Liver (tissue), 9 donors: ENCODE measurements around the gene IL18BP. TPM values are rescaled to one million over a fixed set of nuclear protein-coding genes. Genes with fewer than 3 reads are reported as not detected.

ENCODE experiments used
- DNase-seq: peaks from one replicate; pipeline ENCODE4 v3.0.0-alpha.2; 2017; ENCODE audit warnings: low spot score
- H3K27ac ChIP-seq, 2 donors: one replicate each; pipeline ENCODE4 v1.7.0; 2013; ENCODE audit warnings: inconsistent platforms in 2 of 2, low read length in 2 of 2, control low read depth in 1 of 2, low read depth in 1 of 2, mild to moderate bottlenecking in 1 of 2
- H3K27me3 ChIP-seq, 4 donors: one replicate each; pipeline versions ENCODE4 v1.6.1 to v1.7.0; 2013; ENCODE audit warnings: low read length in 3 of 4, inconsistent platforms in 1 of 4, mild to moderate bottlenecking in 1 of 4, moderate library complexity in 1 of 4; ENCODE audit not compliant: control insufficient read depth in 4 of 4, insufficient read depth in 4 of 4
- H3K36me3 ChIP-seq, 4 donors: one replicate each; pipeline versions ENCODE4 v1.6.1 to v1.7.0; 2013; ENCODE audit warnings: low read length in 3 of 4, mild to moderate bottlenecking in 3 of 4, low read depth in 1 of 4, moderate library complexity in 1 of 4; ENCODE audit not compliant: control insufficient read depth in 4 of 4, insufficient read depth in 3 of 4
- H3K4me1 ChIP-seq, 4 donors: one replicate each; pipeline versions ENCODE4 v1.6.1 to v1.7.0; 2013; ENCODE audit warnings: low read length in 3 of 4, mild to moderate bottlenecking in 3 of 4, moderate library complexity in 1 of 4; ENCODE audit not compliant: control insufficient read depth in 4 of 4, insufficient read depth in 4 of 4
- H3K4me3 ChIP-seq, 3 donors: one replicate each; pipeline versions ENCODE4 v1.6.1 to v1.7.0; 2013; ENCODE audit warnings: low read length in 3 of 3, control low read depth in 1 of 3, low read depth in 1 of 3, mild to moderate bottlenecking in 1 of 3
- H3K9ac ChIP-seq, 2 donors: one replicate each; pipeline ENCODE4 v1.7.0; 2013; ENCODE audit warnings: low read length in 2 of 2, mild to moderate bottlenecking in 2 of 2, moderate library complexity in 2 of 2, control low read depth in 1 of 2, low read depth in 1 of 2
- H3K9me3 ChIP-seq, 4 donors: one replicate each; pipeline versions ENCODE4 v1.6.1 to v1.7.0; 2013; ENCODE audit warnings: low read length in 3 of 4; ENCODE audit not compliant: control insufficient read depth in 4 of 4
- FOXA2 ChIP-seq: IDR thresholded peaks from 2 replicates; pipeline ENCODE4 v1.6.1; 2016; ENCODE audit warnings: antibody characterized with exemption
- GABPA ChIP-seq, 2 donors: IDR thresholded peaks in 1 of 2; conservative IDR thresholded peaks in 1 of 2; 2 replicates each; pipeline ENCODE4 v1.6.1; 2016; ENCODE audit warnings: antibody characterized with exemption in 2 of 2, mild to moderate bottlenecking in 1 of 2, moderate library complexity in 1 of 2
- HNF4A ChIP-seq, 2 donors: conservative IDR thresholded peaks; 2 replicates each; pipeline ENCODE4 v1.6.1; 2016; ENCODE audit warnings: antibody characterized with exemption in 2 of 2, mild to moderate bottlenecking in 2 of 2
- HNF4G ChIP-seq: IDR thresholded peaks from 2 replicates; pipeline ENCODE4 v1.6.1; 2016; ENCODE audit warnings: antibody characterized with exemption
- JUND ChIP-seq, 2 donors: IDR thresholded peaks; 2 replicates each; pipeline ENCODE4 v1.6.1; 2016; ENCODE audit warnings: antibody characterized with exemption in 2 of 2
- NR2F2 ChIP-seq: IDR thresholded peaks from 2 replicates; pipeline ENCODE4 v1.6.1; 2016; ENCODE audit warnings: antibody characterized with exemption
- RAD21 ChIP-seq, 2 donors: IDR thresholded peaks; 2 replicates each; pipeline ENCODE4 v1.6.1; 2016; ENCODE audit warnings: antibody characterized with exemption in 2 of 2, mild to moderate bottlenecking in 2 of 2
- RXRA ChIP-seq, 2 donors: IDR thresholded peaks; 2 replicates each; pipeline ENCODE4 v1.6.1; 2017 to 2018; ENCODE audit warnings: antibody characterized with exemption in 2 of 2, mild to moderate bottlenecking in 1 of 2
- SP1 ChIP-seq: IDR thresholded peaks from 2 replicates; pipeline ENCODE4 v1.6.1; 2018; ENCODE audit warnings: antibody characterized with exemption, mild to moderate bottlenecking
- TAF1 ChIP-seq: conservative IDR thresholded peaks from 2 replicates; pipeline ENCODE4 v1.6.1; 2016; ENCODE audit warnings: antibody characterized with exemption, mild to moderate bottlenecking
- YY1 ChIP-seq: IDR thresholded peaks from 2 replicates; pipeline ENCODE4 v1.6.1; 2016; ENCODE audit warnings: antibody characterized with exemption, mild to moderate bottlenecking
- ZBTB33 ChIP-seq: IDR thresholded peaks from 2 replicates; pipeline ENCODE4 v1.6.1; 2016; ENCODE audit warnings: antibody characterized with exemption
- WGBS: extraction: QIAGEN DNeasy Blood & Tissue Kit; methylation state at CpG from one replicate; pipeline ENCODE4 v1.1.7; 2013; 5-methylcytosine and 5-hydroxymethylcytosine counted together
- polyA plus RNA-seq, 2 donors: library from polyadenylated mRNA; stranded (reverse) in 1 of 2; unstranded in 1 of 2; fragments of 200-250 nt in 1 of 2; fragments of >200 nt in 1 of 2; fragmentation: Nextera tagmentation in 1 of 2; extraction: Ambion mirVana in 1 of 2; gene quantifications; one replicate each; pipeline versions ENCODE4 v1.2.1 to v1.2.3, GENCODE V29; 2013 to 2015
- total RNA-seq, 2 donors: library from RNA; depleted of rRNA; stranded (reverse); fragments of >200 nt; gene quantifications; one replicate each; pipeline ENCODE4 v1.2.3, GENCODE V29; 2014
- TF ChIP-seq, protein P1 (sequence below): IDR thresholded peaks from 2 replicates; pipeline ENCODE4 v1.6.1; 2016; ENCODE audit warnings: antibody characterized with exemption
- TF ChIP-seq, protein P2 (sequence below): IDR thresholded peaks from 2 replicates; pipeline ENCODE4 v1.6.1; 2016; ENCODE audit warnings: antibody characterized with exemption, mild to moderate bottlenecking
- TF ChIP-seq, protein P3 (sequence below): fragments of 150-350 bp; IDR thresholded peaks from 2 replicates; pipeline ENCODE4 v1.5.1; 2017; ENCODE audit warnings: improper control_type of control experiment, low read depth, low read length; ENCODE audit not compliant: missing input control
- TF ChIP-seq, protein P4 (sequence below): IDR thresholded peaks from 2 replicates; pipeline ENCODE4 v1.6.1; 2016; ENCODE audit warnings: antibody characterized with exemption
- donor health status: healthy.
- donor health status: healthy.
- donor health status: healthy.
- donor health status: healthy.
- donor health status: healthy.

IL18BP gene
- total and polyA plus RNA-seq, 4 donors = 2.4 to 6.3 (median 4.3) TPM

- no peaks in the 10 kb centered on the region for H3K9me3 ChIP-seq
- 63% methylated on average over 3 of the region's 3 CpGs for WGBS
- H3K9ac ChIP-seq = no peak overlapping the region
- no peak overlapping the region for H3K27ac ChIP-seq
- DNase-seq = no peak
- H3K4me1 ChIP-seq = no peaks in the 10 kb centered on the region
- H3K4me3 ChIP-seq = no peak overlapping the region
- no peaks in the 10 kb centered on the region for H3K27me3 ChIP-seq
- TF ChIP-seq TAF1 (no peak), NR2F2 (no peak), YY1 (no peak), RAD21 (IDR thresholded peaks at IDR 0.05) (no peak), FOXA2 (no peak), HNF4A (conservative IDR thresholded peaks at IDR 0.05) (no peak), GABPA (IDR thresholded peaks at IDR 0.05 in 1 of 2, conservative IDR thresholded peaks at IDR 0.05 in 1 of 2) (no peak), JUND (IDR thresholded peaks at IDR 0.05) (no peak)
- TF ChIP-seq, protein P1, sequence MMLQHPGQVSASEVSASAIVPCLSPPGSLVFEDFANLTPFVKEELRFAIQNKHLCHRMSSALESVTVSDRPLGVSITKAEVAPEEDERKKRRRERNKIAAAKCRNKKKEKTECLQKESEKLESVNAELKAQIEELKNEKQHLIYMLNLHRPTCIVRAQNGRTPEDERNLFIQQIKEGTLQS = no peak
- TF ChIP-seq, protein P2, sequence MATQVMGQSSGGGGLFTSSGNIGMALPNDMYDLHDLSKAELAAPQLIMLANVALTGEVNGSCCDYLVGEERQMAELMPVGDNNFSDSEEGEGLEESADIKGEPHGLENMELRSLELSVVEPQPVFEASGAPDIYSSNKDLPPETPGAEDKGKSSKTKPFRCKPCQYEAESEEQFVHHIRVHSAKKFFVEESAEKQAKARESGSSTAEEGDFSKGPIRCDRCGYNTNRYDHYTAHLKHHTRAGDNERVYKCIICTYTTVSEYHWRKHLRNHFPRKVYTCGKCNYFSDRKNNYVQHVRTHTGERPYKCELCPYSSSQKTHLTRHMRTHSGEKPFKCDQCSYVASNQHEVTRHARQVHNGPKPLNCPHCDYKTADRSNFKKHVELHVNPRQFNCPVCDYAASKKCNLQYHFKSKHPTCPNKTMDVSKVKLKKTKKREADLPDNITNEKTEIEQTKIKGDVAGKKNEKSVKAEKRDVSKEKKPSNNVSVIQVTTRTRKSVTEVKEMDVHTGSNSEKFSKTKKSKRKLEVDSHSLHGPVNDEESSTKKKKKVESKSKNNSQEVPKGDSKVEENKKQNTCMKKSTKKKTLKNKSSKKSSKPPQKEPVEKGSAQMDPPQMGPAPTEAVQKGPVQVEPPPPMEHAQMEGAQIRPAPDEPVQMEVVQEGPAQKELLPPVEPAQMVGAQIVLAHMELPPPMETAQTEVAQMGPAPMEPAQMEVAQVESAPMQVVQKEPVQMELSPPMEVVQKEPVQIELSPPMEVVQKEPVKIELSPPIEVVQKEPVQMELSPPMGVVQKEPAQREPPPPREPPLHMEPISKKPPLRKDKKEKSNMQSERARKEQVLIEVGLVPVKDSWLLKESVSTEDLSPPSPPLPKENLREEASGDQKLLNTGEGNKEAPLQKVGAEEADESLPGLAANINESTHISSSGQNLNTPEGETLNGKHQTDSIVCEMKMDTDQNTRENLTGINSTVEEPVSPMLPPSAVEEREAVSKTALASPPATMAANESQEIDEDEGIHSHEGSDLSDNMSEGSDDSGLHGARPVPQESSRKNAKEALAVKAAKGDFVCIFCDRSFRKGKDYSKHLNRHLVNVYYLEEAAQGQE = no peak
- H3K36me3 ChIP-seq = peaks cover 2 to 6% (median 3%) of the 10 kb centered on the region in 4 donors
Observed at GRCh38 chr11:71990701-71991100, 8.0 kb upstream of the IL18BP start.

GRCh38 chr11:71991494-71991893 lies 7.2 kb upstream of the IL18BP start:
- Histone ChIP-seq H3K4me1 (no peaks in the 10 kb centered on the region), H3K27me3 (no peaks in the 10 kb centered on the region), H3K9me3 (no peaks in the 10 kb centered on the region), H3K9ac (no peak overlapping the region), H3K27ac (no peak overlapping the region), H3K36me3 (peaks cover 2 to 3% (median 3%) of the 10 kb centered on the region in 4 donors), H3K4me3 (no peak overlapping the region)
- 84% methylated on average over 3 of the region's 3 CpGs for WGBS
- no peak for TF ChIP-seq SP1
- TF ChIP-seq YY1 = peak; percentile 44
- DNase-seq = no peak

GRCh38 chr11:71992136-71992730 lies 6.5 kb upstream of the IL18BP start:
- no peaks in the 10 kb centered on the region for H3K4me1 ChIP-seq
- WGBS = 88% methylated on average over 3 of the region's 3 CpGs
- H3K36me3 ChIP-seq = peaks cover 2 to 3% (median 3%) of the 10 kb centered on the region in 4 donors
- H3K9ac ChIP-seq = no peak overlapping the region
- TF ChIP-seq SP1 (no peak), ZBTB33 (no peak), RXRA (IDR thresholded peaks at IDR 0.05) (no peak), JUND (IDR thresholded peaks at IDR 0.05) (no peak), HNF4A (conservative IDR thresholded peaks at IDR 0.05) (no peak), HNF4G (no peak), YY1 (no peak), RAD21 (IDR thresholded peaks at IDR 0.05) (no peak), NR2F2 (no peak), FOXA2 (no peak), TAF1 (no peak)
- TF ChIP-seq, protein P3, sequence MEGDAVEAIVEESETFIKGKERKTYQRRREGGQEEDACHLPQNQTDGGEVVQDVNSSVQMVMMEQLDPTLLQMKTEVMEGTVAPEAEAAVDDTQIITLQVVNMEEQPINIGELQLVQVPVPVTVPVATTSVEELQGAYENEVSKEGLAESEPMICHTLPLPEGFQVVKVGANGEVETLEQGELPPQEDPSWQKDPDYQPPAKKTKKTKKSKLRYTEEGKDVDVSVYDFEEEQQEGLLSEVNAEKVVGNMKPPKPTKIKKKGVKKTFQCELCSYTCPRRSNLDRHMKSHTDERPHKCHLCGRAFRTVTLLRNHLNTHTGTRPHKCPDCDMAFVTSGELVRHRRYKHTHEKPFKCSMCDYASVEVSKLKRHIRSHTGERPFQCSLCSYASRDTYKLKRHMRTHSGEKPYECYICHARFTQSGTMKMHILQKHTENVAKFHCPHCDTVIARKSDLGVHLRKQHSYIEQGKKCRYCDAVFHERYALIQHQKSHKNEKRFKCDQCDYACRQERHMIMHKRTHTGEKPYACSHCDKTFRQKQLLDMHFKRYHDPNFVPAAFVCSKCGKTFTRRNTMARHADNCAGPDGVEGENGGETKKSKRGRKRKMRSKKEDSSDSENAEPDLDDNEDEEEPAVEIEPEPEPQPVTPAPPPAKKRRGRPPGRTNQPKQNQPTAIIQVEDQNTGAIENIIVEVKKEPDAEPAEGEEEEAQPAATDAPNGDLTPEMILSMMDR = no peak
- TF ChIP-seq, protein P4, sequence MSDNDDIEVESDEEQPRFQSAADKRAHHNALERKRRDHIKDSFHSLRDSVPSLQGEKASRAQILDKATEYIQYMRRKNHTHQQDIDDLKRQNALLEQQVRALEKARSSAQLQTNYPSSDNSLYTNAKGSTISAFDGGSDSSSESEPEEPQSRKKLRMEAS = no peak
- H3K27ac ChIP-seq = no peak overlapping the region
- DNase-seq = no peak
- no peaks in the 10 kb centered on the region for H3K27me3 ChIP-seq
- no peak overlapping the region for H3K4me3 ChIP-seq
- H3K9me3 ChIP-seq = no peaks in the 10 kb centered on the region
